Neural crest cell (in vitro differentiated cells): Measurements from ENCODE around the gene NHERF2. TPM values are rescaled to one million over a fixed set of nuclear protein-coding genes. Genes with fewer than 3 reads are reported as not detected.
A peak's percentile ranks its signal among the peaks of the same experiment; 100 is the strongest.
"Not testable (repeated sequence)": the region's sequence is repeated elsewhere in the genome, so short reads cannot be mapped to it uniquely, and the experiment has no call there.

ENCODE experiments used
- DNase-seq: peaks from one replicate; pipeline ENCODE4 v3.0.0; 2021; ENCODE audit warnings: low read depth, mixed read lengths, low spot score
- H3K27ac Mint-ChIP-seq: one replicate; pipeline ENCODE4 v1.8.0; 2021; ENCODE audit warnings: mild to moderate bottlenecking, mixed read lengths; ENCODE audit not compliant: unreplicated experiment
- H3K27me3 Mint-ChIP-seq: 2 replicates; pipeline ENCODE4 v1.8.0; 2021; ENCODE audit warnings: low read depth, mild to moderate bottlenecking, mixed read lengths
- H3K36me3 Mint-ChIP-seq: 2 replicates; pipeline ENCODE4 v1.8.0; 2021; ENCODE audit warnings: low read depth, mild to moderate bottlenecking, mixed read lengths
- H3K4me1 Mint-ChIP-seq: 2 replicates; pipeline ENCODE4 v1.8.0; 2021; ENCODE audit warnings: mixed read lengths
- H3K4me3 Mint-ChIP-seq: one replicate; pipeline ENCODE4 v1.8.0; 2021; ENCODE audit warnings: mild to moderate bottlenecking, mixed read lengths
- H3K9me3 Mint-ChIP-seq: 2 replicates; pipeline ENCODE4 v1.8.0; 2021; ENCODE audit warnings: mixed read lengths
- total RNA-seq: library from RNA; stranded (reverse); gene quantifications from 2 replicates; pipeline ENCODE4 v1.2.1, GENCODE V29; 2021
- TF ChIP-seq, protein P1 (sequence below): fragments of 200-600 bp; sonication (generic); conservative IDR thresholded peaks from 2 replicates; pipeline ENCODE4 v1.5.0; 2021; ENCODE audit warnings: antibody characterized with exemption, mild to moderate bottlenecking

Gene NHERF2
- total RNA-seq, 1 donor from 2014 or later = 8.1 TPM

GRCh38 chr16:2007081-2007836 lies 19.4 kb upstream of the NHERF2 start:
- TF ChIP-seq, protein P1, sequence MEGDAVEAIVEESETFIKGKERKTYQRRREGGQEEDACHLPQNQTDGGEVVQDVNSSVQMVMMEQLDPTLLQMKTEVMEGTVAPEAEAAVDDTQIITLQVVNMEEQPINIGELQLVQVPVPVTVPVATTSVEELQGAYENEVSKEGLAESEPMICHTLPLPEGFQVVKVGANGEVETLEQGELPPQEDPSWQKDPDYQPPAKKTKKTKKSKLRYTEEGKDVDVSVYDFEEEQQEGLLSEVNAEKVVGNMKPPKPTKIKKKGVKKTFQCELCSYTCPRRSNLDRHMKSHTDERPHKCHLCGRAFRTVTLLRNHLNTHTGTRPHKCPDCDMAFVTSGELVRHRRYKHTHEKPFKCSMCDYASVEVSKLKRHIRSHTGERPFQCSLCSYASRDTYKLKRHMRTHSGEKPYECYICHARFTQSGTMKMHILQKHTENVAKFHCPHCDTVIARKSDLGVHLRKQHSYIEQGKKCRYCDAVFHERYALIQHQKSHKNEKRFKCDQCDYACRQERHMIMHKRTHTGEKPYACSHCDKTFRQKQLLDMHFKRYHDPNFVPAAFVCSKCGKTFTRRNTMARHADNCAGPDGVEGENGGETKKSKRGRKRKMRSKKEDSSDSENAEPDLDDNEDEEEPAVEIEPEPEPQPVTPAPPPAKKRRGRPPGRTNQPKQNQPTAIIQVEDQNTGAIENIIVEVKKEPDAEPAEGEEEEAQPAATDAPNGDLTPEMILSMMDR = no peak
- Mint-ChIP-seq H3K36me3 (no peaks in the 10 kb centered on the region), H3K27ac (peak overlapping the region; percentile 91), H3K4me3 (peak overlapping the region; percentile 88), H3K27me3 (no peaks in the 10 kb centered on the region), H3K9me3 (no peaks in the 10 kb centered on the region), H3K4me1 (peaks cover 25% of the 10 kb centered on the region)
- DNase-seq = no peak

- Mint-ChIP-seq H3K4me1 (peaks cover 25% of the 10 kb centered on the region), H3K27me3 (no peaks in the 10 kb centered on the region), H3K27ac (no peak overlapping the region), H3K9me3 (no peaks in the 10 kb centered on the region), H3K36me3 (no peaks in the 10 kb centered on the region), H3K4me3 (peak overlapping the region; percentile 88)
- TF ChIP-seq, protein P1 = no peak
- no peak for DNase-seq
Measured at GRCh38 chr16:2008009-2008526, 18.6 kb upstream of the NHERF2 start.

GRCh38 chr16:2008631-2009163 lies 18.0 kb upstream of the NHERF2 start:
- Mint-ChIP-seq H3K4me3 (peak overlapping the region; percentile 88), H3K27me3 (no peaks in the 10 kb centered on the region), H3K4me1 (peaks cover 25% of the 10 kb centered on the region), H3K27ac (peak overlapping the region; percentile 75), H3K36me3 (no peaks in the 10 kb centered on the region), H3K9me3 (no peaks in the 10 kb centered on the region)
- TF ChIP-seq, protein P1 = no peak
- DNase-seq = no peak

- no peak overlapping the region for H3K27ac Mint-ChIP-seq
Measured at GRCh38 chr16:2009164-2009711, 17.5 kb upstream of the NHERF2 start.

DNA sequence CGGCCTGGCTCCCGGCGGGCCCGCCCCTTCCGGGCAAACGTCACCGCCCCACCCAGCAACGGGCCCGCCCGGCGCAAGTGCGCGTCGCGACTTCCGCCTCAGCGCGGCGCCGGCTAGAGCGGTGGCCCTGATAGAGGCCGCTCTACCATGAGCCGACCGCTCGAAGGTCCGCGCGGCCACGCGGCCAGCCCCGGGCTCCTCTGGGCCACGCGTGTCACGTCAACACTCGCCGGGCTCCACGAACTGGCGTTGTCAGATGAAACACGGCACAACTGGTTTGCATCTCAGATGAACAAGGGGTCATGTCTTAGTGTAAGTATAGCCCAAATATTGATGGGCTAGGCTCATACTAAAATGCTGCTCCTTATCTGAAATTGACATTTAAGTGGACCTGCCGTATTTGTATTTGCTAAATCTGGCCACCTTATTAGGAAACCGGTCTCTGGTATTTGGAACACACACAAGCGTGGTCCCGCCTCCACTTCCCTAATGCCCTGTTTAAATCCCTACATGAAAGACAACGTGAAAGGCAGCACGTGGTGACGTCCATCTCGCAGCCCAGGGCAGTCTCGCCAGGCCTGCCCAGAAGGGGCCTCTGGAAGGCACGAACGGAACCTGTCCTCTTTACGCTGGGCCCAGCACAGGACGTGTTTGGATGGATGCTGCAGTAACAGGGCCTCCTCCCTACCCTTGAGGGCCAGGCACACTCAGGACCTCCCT lies 16.8 kb upstream of the NHERF2 start, which contains the start of gene ZNF598:
ZNF598 (minus strand) TSS at position 31 of the 720 bp plus-strand sequence.
- TF ChIP-seq, protein P1 = peak; percentile 23
- Mint-ChIP-seq H3K9me3 (no peaks in the 10 kb centered on the region), H3K36me3 (no peaks in the 10 kb centered on the region), H3K4me1 (peaks cover 25% of the 10 kb centered on the region), H3K27me3 (no peaks in the 10 kb centered on the region), H3K27ac (peak within 1 kb of the TSS; percentile 89), H3K4me3 (peak within 1 kb of the TSS; percentile 95)
- DNase-seq = peak; percentile 62

More at GRCh38 chr16:2009164-2009711, 17.5 kb upstream of the NHERF2 start:
- H3K9me3 Mint-ChIP-seq = no peaks in the 10 kb centered on the region
- DNase-seq = no peak
- no peaks in the 10 kb centered on the region for H3K36me3 Mint-ChIP-seq
- H3K4me3 Mint-ChIP-seq = peak overlapping the region; percentile 88
- no peaks in the 10 kb centered on the region for H3K27me3 Mint-ChIP-seq
- H3K4me1 Mint-ChIP-seq = peaks cover 25% of the 10 kb centered on the region
- TF ChIP-seq, protein P1 = no peak

DNA sequence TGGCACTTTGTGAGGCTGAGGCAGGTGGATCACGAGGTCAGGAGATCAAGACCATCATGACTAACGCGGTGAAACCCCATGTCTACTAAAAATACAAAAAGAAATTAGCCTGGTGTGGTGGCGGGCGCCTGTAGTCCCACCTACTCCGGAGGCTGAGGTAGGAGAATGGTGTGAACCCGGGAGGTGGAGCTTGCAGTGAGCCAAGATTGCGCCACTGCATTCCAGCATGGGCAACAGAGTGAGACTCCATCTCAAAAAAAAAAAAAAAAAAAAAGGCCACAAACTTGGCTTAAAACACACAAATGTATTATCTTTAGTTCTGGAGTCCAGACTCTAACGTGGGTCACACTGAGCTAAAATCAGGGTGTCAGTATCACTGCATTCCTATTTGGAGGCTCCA lies 15.0 kb upstream of the NHERF2 start:
- peaks cover 21% of the 10 kb centered on the region for H3K4me1 Mint-ChIP-seq
- H3K4me3 Mint-ChIP-seq, H3K27me3 Mint-ChIP-seq: not testable (repeated sequence)

More for the DNA sequence above, 15.0 kb upstream of the NHERF2 start:
- H3K9me3 Mint-ChIP-seq, DNase-seq, H3K36me3 Mint-ChIP-seq, H3K27ac Mint-ChIP-seq: not testable (repeated sequence)
